WTC11 (cell line): ENCODE data around the gene TMEM169.

Experiments
- ATF6 ChIP-seq: sonication (generic); formaldehyde crosslinking; IDR thresholded peaks from 2 replicates; pipeline ENCODE4 v1.8.1; 2023; ENCODE audit warnings: mild to moderate bottlenecking, missing genetic modification reagents
- CREB1 ChIP-seq: sonication (generic); formaldehyde crosslinking; IDR thresholded peaks from 2 replicates; pipeline ENCODE4 v1.8.0; 2023; ENCODE audit warnings: mild to moderate bottlenecking, missing genetic modification reagents
- CTCF ChIP-seq: fragments of 200-600 bp; IDR thresholded peaks from 2 replicates; pipeline ENCODE4 v1.8.0; 2022; ENCODE audit warnings: antibody characterized with exemption
- HMGA2 ChIP-seq: fragments of 250-450 bp; sonication (Bioruptor Pico); IDR thresholded peaks from 2 replicates; pipeline ENCODE4 v1.4.0; 2021; ENCODE audit warnings: mild to moderate bottlenecking, moderate library complexity
- MAX ChIP-seq: sonication (generic); formaldehyde crosslinking; IDR thresholded peaks from 2 replicates; pipeline ENCODE4 v1.8.0; 2022; ENCODE audit warnings: mild to moderate bottlenecking, missing genetic modification reagents
- MLX ChIP-seq: sonication (generic); formaldehyde crosslinking; IDR thresholded peaks from 2 replicates; pipeline ENCODE4 v1.8.1; 2023; ENCODE audit warnings: mild to moderate bottlenecking, missing genetic modification reagents, moderate library complexity
- NFYB ChIP-seq: sonication (generic); formaldehyde crosslinking; conservative IDR thresholded peaks from 2 replicates; pipeline ENCODE4 v1.8.0; 2022; ENCODE audit warnings: low read depth, missing genetic modification reagents
- PRDM15 ChIP-seq: sonication (generic); formaldehyde crosslinking; IDR thresholded peaks from 2 replicates; pipeline ENCODE4 v1.8.0; 2022; ENCODE audit warnings: missing genetic modification reagents
- RELA ChIP-seq: sonication (generic); formaldehyde crosslinking; IDR thresholded peaks from 2 replicates; pipeline ENCODE4 v1.8.1; 2022; ENCODE audit warnings: missing genetic modification reagents, mild to moderate bottlenecking, borderline replicate concordance
- SP1 ChIP-seq: sonication (generic); formaldehyde crosslinking; conservative IDR thresholded peaks from 2 replicates; pipeline ENCODE4 v1.8.1; 2022; ENCODE audit warnings: missing genetic modification reagents
- TEAD4 ChIP-seq: sonication (generic); formaldehyde crosslinking; IDR thresholded peaks from 2 replicates; pipeline ENCODE4 v1.8.0; 2022; ENCODE audit warnings: mild to moderate bottlenecking, missing genetic modification reagents
- USF1 ChIP-seq: sonication (generic); formaldehyde crosslinking; IDR thresholded peaks from 2 replicates; pipeline ENCODE4 v1.8.0; 2022; ENCODE audit warnings: mild to moderate bottlenecking, missing genetic modification reagents
- USF2 ChIP-seq: sonication (generic); formaldehyde crosslinking; IDR thresholded peaks from 2 replicates; pipeline ENCODE4 v1.8.1; 2023; ENCODE audit warnings: mild to moderate bottlenecking, missing genetic modification reagents, moderate library complexity

GRCh38 chr2:216146573-216146972 lies 64.9 kb downstream of the TMEM169 start:
- no peak for TF ChIP-seq HMGA2 (CRISPR knock-in tag)
- TF ChIP-seq USF1 (CRISPR knock-in tag) = no peak
- no peak for TF ChIP-seq CTCF
- no peak for TF ChIP-seq CREB1 (CRISPR knock-in tag)
- TF ChIP-seq PRDM15 (CRISPR knock-in tag) = no peak
- no peak for TF ChIP-seq SP1 (CRISPR knock-in tag)
- no peak for TF ChIP-seq TEAD4 (CRISPR knock-in tag)
- no peak for TF ChIP-seq RELA (CRISPR knock-in tag)
- TF ChIP-seq MAX = no peak
- TF ChIP-seq ATF6 (CRISPR knock-in tag) = no peak
- no peak for TF ChIP-seq USF2 (CRISPR knock-in tag)
- TF ChIP-seq MLX (CRISPR knock-in tag) = no peak
- no peak for TF ChIP-seq NFYB
